GM23338 (cell line): ENCODE data around the gene B3GNT3. TPM values are rescaled to one million over a fixed set of nuclear protein-coding genes. Genes with fewer than 3 reads are reported as not detected.

Source experiments
- ATAC-seq: fragments of 200-7000 bp; cut with Tn5 transposase; 3 replicates; pipeline ENCODE4 v1.9.1; 2020
- DNase-seq: peaks from one replicate; pipeline ENCODE4 v3.0.0-alpha.2; 2015; ENCODE audit warnings: low spot score
- H2AFZ ChIP-seq: fragments of 200-600 bp; sonication (generic); 2 replicates; pipeline ENCODE4 v1.8.0; 2016; ENCODE audit warnings: antibody characterized with exemption, mild to moderate bottlenecking, moderate library complexity
- H3F3A ChIP-seq: fragments of 200-600 bp; sonication (generic); replicated peaks from 2 replicates; pipeline ENCODE4 v1.8.0; 2017; ENCODE audit warnings: antibody characterized with exemption, mixed run types, low read depth
- H3K27ac ChIP-seq: fragments of 200-600 bp; sonication (generic); 2 replicates; pipeline ENCODE4 v1.6.1; 2016; ENCODE audit warnings: low read depth
- H3K27me3 ChIP-seq: fragments of 200-600 bp; sonication (generic); 2 replicates; pipeline ENCODE4 v1.8.0; 2016; ENCODE audit warnings: mild to moderate bottlenecking, mixed run types, moderate library complexity; ENCODE audit not compliant: insufficient read depth
- H3K36me3 ChIP-seq: fragments of 200-600 bp; sonication (generic); 2 replicates; pipeline ENCODE4 v1.8.0; 2016; ENCODE audit warnings: mild to moderate bottlenecking; ENCODE audit not compliant: insufficient read depth
- H3K4me1 ChIP-seq: fragments of 200-600 bp; sonication (generic); 2 replicates; pipeline ENCODE4 v1.8.0; 2016; ENCODE audit warnings: mild to moderate bottlenecking, moderate library complexity; ENCODE audit not compliant: insufficient read depth
- H3K4me2 ChIP-seq: fragments of 200-600 bp; sonication (generic); 2 replicates; pipeline ENCODE4 v1.7.1; 2017; ENCODE audit warnings: mixed run types
- H3K4me3 ChIP-seq: fragments of 200-600 bp; sonication (generic); 2 replicates; pipeline ENCODE4 v1.6.1; 2016; ENCODE audit warnings: mixed run types
- H3K79me2 ChIP-seq: fragments of 200-600 bp; sonication (generic); replicated peaks from 2 replicates; pipeline ENCODE4 v1.8.0; 2017; ENCODE audit warnings: mild to moderate bottlenecking; ENCODE audit not compliant: insufficient read depth
- H3K9me2 ChIP-seq: fragments of 200-600 bp; sonication (generic); 2 replicates; pipeline ENCODE4 v1.8.0; 2017; ENCODE audit not compliant: insufficient read depth
- H4K20me1 ChIP-seq: fragments of 200-600 bp; sonication (generic); replicated peaks from 2 replicates; pipeline ENCODE4 v1.8.0; 2017; ENCODE audit warnings: mild to moderate bottlenecking; ENCODE audit not compliant: insufficient read depth
- H3K27ac Mint-ChIP-seq: 2 replicates; pipeline ENCODE4 v1.8.0; 2020; ENCODE audit warnings: inconsistent platforms, mild to moderate bottlenecking, moderate library complexity, mixed read lengths
- H3K27me3 Mint-ChIP-seq: 3 replicates; pipeline ENCODE4 v1.8.0; 2022; ENCODE audit warnings: low read depth, mild to moderate bottlenecking, moderate library complexity, mixed read lengths, inconsistent platforms; ENCODE audit not compliant: insufficient read depth, poor library complexity
- H3K36me3 Mint-ChIP-seq: 3 replicates; pipeline ENCODE4 v1.8.0; 2021; ENCODE audit warnings: low read depth, mild to moderate bottlenecking, inconsistent platforms, moderate library complexity, mixed read lengths
- H3K4me1 Mint-ChIP-seq: 3 replicates; pipeline ENCODE4 v1.8.0; 2020; ENCODE audit warnings: mild to moderate bottlenecking, inconsistent platforms, mixed read lengths
- H3K4me3 Mint-ChIP-seq: 3 replicates; pipeline ENCODE4 v1.8.0; 2021; ENCODE audit warnings: moderate library complexity, mild to moderate bottlenecking, inconsistent platforms, mixed read lengths
- H3K9me3 Mint-ChIP-seq: 3 replicates; pipeline ENCODE4 v1.8.0; 2020; ENCODE audit warnings: moderate library complexity, mild to moderate bottlenecking, inconsistent platforms, mixed read lengths
- NANOG ChIP-seq: IDR thresholded peaks from 2 replicates; pipeline ENCODE4 v1.6.1; 2016; ENCODE audit warnings: antibody characterized with exemption, borderline replicate concordance
- POLR2AphosphoS5 ChIP-seq: IDR thresholded peaks from 2 replicates; pipeline ENCODE4 v1.6.1; 2016; ENCODE audit warnings: antibody characterized with exemption, low read depth
- ZNF114 ChIP-seq: fragments of 250-450 bp; sonication (Bioruptor Pico); IDR thresholded peaks from 2 replicates; pipeline ENCODE4 v1.5.0; 2020; ENCODE audit warnings: mild to moderate bottlenecking, moderate library complexity
- polyA plus RNA-seq: library from polyadenylated mRNA; unstranded; fragments of >200 nt; fragmentation: Nextera tagmentation; extraction: Ambion mirVana; gene quantifications from 2 replicates; pipeline ENCODE4 v1.2.1, GENCODE V29; 2016
- total RNA-seq: library from RNA; depleted of rRNA; stranded (reverse); fragments of >200 nt; shearing (Covaris generic); gene quantifications from 2 replicates; pipeline ENCODE4 v1.2.3, GENCODE V29; 2014
- TF ChIP-seq, protein P1 (sequence below): fragments of 250-450 bp; sonication (Bioruptor Pico); IDR thresholded peaks from 2 replicates; pipeline ENCODE4 v1.5.0; 2020; ENCODE audit warnings: mild to moderate bottlenecking, moderate library complexity

The B3GNT3 gene
- total and polyA plus RNA-seq, 2 experiments from 2014 or later, result 0.99 to 1.9 TPM

DNA sequence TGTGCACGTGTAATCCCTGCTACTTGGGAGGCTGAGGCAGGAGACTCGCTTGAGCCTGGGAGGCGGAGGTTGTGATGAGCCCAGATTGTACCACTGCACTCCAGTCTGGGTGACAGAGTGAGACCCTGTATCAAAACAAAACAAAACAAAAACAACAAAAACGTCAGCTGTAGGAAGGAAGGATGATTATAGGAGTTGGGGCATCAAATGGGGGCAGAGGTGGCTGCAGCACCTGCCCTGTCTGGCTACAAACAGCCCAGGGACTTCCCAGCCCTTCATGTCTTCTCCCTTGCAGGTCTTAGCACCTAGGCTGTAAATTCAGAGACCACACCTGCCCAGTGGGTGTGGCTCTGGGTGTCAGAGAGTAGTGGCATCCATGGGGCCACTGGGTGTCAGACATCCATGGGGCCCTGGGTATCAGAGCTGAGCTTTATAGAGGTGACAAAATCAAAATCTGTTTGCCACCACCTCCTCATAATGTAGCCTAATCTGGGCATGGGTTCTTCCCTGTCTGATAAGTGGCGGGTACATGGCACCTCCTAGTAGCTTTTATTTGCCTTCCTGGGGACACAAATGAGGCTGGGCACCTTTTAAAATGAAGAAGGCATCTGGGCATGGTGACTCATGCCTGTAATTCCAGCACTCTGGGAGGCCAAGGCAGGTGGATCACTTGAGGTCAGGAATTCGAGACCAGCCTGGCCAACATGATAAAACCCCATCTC, 4.7 kb upstream of the B3GNT3 start:
- TF ChIP-seq, protein P1, sequence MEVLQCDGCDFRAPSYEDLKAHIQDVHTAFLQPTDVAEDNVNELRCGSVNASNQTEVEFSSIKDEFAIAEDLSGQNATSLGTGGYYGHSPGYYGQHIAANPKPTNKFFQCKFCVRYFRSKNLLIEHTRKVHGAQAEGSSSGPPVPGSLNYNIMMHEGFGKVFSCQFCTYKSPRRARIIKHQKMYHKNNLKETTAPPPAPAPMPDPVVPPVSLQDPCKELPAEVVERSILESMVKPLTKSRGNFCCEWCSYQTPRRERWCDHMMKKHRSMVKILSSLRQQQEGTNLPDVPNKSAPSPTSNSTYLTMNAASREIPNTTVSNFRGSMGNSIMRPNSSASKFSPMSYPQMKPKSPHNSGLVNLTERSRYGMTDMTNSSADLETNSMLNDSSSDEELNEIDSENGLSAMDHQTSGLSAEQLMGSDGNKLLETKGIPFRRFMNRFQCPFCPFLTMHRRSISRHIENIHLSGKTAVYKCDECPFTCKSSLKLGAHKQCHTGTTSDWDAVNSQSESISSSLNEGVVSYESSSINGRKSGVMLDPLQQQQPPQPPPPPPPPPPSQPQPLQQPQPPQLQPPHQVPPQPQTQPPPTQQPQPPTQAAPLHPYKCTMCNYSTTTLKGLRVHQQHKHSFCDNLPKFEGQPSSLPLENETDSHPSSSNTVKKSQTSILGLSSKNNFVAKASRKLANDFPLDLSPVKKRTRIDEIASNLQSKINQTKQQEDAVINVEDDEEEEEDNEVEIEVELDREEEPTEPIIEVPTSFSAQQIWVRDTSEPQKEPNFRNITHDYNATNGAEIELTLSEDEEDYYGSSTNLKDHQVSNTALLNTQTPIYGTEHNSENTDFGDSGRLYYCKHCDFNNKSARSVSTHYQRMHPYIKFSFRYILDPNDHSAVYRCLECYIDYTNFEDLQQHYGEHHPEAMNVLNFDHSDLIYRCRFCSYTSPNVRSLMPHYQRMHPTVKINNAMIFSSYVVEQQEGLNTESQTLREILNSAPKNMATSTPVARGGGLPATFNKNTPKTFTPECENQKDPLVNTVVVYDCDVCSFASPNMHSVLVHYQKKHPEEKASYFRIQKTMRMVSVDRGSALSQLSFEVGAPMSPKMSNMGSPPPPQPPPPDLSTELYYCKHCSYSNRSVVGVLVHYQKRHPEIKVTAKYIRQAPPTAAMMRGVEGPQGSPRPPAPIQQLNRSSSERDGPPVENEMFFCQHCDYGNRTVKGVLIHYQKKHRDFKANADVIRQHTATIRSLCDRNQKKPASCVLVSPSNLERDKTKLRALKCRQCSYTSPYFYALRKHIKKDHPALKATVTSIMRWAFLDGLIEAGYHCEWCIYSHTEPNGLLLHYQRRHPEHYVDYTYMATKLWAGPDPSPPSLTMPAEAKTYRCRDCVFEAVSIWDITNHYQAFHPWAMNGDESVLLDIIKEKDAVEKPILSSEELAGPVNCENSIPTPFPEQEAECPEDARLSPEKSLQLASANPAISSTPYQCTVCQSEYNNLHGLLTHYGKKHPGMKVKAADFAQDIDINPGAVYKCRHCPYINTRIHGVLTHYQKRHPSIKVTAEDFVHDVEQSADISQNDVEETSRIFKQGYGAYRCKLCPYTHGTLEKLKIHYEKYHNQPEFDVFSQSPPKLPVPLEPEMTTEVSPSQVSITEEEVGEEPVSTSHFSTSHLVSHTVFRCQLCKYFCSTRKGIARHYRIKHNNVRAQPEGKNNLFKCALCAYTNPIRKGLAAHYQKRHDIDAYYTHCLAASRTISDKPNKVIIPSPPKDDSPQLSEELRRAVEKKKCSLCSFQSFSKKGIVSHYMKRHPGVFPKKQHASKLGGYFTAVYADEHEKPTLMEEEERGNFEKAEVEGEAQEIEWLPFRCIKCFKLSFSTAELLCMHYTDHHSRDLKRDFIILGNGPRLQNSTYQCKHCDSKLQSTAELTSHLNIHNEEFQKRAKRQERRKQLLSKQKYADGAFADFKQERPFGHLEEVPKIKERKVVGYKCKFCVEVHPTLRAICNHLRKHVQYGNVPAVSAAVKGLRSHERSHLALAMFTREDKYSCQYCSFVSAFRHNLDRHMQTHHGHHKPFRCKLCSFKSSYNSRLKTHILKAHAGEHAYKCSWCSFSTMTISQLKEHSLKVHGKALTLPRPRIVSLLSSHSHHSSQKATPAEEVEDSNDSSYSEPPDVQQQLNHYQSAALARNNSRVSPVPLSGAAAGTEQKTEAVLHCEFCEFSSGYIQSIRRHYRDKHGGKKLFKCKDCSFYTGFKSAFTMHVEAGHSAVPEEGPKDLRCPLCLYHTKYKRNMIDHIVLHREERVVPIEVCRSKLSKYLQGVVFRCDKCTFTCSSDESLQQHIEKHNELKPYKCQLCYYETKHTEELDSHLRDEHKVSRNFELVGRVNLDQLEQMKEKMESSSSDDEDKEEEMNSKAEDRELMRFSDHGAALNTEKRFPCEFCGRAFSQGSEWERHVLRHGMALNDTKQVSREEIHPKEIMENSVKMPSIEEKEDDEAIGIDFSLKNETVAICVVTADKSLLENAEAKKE (CRISPR knock-in tag), result no peak
- TF ChIP-seq POLR2AphosphoS5 (no peak), ZNF114 (no peak), NANOG (no peak)
- H3K4me2 ChIP-seq, result no peak overlapping the region
- H3K4me3 Mint-ChIP-seq, result no peak overlapping the region
- no peak for ATAC-seq
- H3K79me2 ChIP-seq, result no peaks in the 10 kb centered on the region
- no peak for DNase-seq
- no peak overlapping the region for H2AFZ ChIP-seq
- peaks cover 7% of the 10 kb centered on the region for H3K27me3 ChIP-seq
- peaks cover 8% of the 10 kb centered on the region; the same call in 1 of the 2 replicates for H3F3A ChIP-seq
- no peaks in the 10 kb centered on the region for H3K9me3 Mint-ChIP-seq
- peaks cover 9% of the 10 kb centered on the region for H3K4me1 Mint-ChIP-seq
- no peaks in the 10 kb centered on the region; the same call in 1 of the 2 replicates for H3K36me3 ChIP-seq
- no peaks in the 10 kb centered on the region for H4K20me1 ChIP-seq
- H3K36me3 Mint-ChIP-seq, result peaks cover 7% of the 10 kb centered on the region; the same call in 1 of the 3 replicates
- H3K9me2 ChIP-seq, result no peaks in the 10 kb centered on the region
- no peak overlapping the region for H3K27ac ChIP-seq
- H3K4me3 ChIP-seq, result no peak overlapping the region
- H3K27ac Mint-ChIP-seq, result no peak overlapping the region
- H3K4me1 ChIP-seq, result no peaks in the 10 kb centered on the region
- H3K27me3 Mint-ChIP-seq, result peaks cover 14% of the 10 kb centered on the region

- peaks cover 21% of the 10 kb centered on the region for H3K27me3 Mint-ChIP-seq
- H3K4me2 ChIP-seq, result peak overlapping the region; percentile 93
- no peak for TF ChIP-seq NANOG
- TF ChIP-seq, protein P1 (CRISPR knock-in tag), result no peak
Measured at GRCh38 chr19:17794412-17794730, 567 bp upstream of the B3GNT3 start.

More at GRCh38 chr19:17794412-17794730, 567 bp upstream of the B3GNT3 start:
- H4K20me1 ChIP-seq, result no peaks in the 10 kb centered on the region
- H3K4me1 ChIP-seq, result no peaks in the 10 kb centered on the region; the same call in 1 of the 2 replicates
- peak overlapping the region; percentile 71 for H3K4me3 ChIP-seq
- Mint-ChIP-seq H3K27ac (no peak overlapping the region), H3K4me3 (peak overlapping the region; percentile 76), H3K4me1 (peaks cover 11% of the 10 kb centered on the region), H3K36me3 (no peaks in the 10 kb centered on the region), H3K9me3 (no peaks in the 10 kb centered on the region)
- peak overlapping the region; percentile 99 for H2AFZ ChIP-seq
- no peak overlapping the region for H3K27ac ChIP-seq
- ATAC-seq (peak; percentile 23; the same call in 2 of the 3 replicates), DNase-seq (peak; percentile 70)
- peaks cover 17% of the 10 kb centered on the region for H3K27me3 ChIP-seq
- no peaks in the 10 kb centered on the region for H3K36me3 ChIP-seq
- H3K9me2 ChIP-seq, result no peaks in the 10 kb centered on the region
- H3F3A ChIP-seq, result peaks cover 8% of the 10 kb centered on the region; the same call in 1 of the 2 replicates
- no peaks in the 10 kb centered on the region for H3K79me2 ChIP-seq
